HG02759 (cell line): ENCODE measurements around the gene PIK3R3.

Experiments used
- ATAC-seq: cut with Tn5 transposase; IDR thresholded peaks from one replicate; pipeline ENCODE4 v1.9.1; 2021; ENCODE audit warnings: mild to moderate bottlenecking, moderate library complexity; ENCODE audit not compliant: unreplicated experiment

Gene PIK3R3

DNA sequence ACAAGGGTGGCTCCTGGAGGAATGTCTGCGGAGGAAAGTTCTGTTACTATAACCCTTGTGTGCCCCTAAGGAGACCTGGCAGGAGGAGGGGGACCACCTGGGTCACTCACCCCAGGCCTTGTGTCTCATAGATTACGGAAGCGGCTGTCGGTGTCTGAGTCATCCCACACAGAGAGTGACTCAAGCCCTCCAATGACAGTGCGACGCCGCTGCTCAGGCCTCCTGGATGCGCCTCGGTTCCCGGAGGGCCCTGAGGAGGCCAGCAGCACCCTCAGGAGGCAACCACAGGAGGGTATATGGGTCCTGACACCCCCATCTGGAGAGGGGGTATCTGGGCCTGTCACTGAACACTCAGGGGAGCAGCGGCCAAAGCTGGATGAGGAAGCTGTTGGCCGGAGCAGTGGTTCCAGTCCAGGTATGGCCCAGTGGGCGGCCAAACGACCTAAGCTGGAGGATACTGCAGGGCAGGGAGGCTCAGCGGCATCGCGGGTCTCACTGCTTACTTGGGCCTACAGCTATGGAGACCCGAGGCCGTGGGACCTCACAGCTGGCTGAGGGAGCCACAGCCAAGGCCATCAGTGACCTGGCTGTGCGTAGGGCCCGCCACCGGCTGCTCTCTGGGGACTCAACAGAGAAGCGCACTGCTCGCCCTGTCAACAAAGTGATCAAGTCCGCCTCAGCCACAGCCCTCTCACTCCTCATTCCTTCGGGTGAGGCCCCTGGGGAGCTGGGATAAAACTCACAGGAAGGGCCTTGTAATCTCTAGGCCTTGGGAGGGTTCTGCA, 101.4 kb downstream of the PIK3R3 start:
- ATAC-seq: no peak

DNA sequence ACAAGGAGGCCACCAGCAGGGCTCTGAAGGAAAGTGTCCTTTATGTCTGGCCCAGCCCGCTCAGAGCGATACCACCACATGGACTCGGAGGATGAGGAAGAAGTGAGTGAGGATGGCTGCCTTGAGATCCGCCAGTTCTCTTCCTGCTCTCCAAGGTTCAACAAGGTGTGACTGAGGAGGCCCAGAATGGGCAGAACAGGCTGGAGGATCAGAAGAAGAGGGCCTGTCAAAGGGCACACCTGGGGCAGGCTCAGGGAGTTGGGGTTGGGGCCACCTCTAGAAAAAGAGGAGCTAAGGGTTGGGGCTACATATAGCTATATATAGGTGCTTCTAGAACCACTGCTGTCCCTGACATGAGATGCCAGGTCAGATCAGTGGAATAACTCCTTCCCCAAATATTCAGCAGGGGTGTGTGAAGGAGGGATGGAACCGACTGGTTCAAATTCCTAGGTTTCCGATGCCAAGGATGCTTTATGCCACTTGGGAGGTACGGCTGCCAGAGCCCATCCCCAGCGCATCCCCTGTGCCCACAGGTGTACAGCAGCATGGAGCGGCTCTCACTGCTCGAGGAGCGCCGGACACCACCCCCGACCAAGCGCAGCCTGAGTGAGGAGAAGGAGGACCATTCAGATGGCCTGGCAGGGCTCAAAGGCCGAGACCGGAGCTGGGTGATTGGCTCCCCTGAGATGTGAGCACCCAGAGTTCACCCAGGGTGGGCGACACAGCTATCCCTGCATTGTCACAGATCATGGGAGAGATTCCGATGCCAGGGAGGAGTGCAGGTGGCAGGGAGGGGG, 102.2 kb downstream of the PIK3R3 start:
- no peak for ATAC-seq

DNA sequence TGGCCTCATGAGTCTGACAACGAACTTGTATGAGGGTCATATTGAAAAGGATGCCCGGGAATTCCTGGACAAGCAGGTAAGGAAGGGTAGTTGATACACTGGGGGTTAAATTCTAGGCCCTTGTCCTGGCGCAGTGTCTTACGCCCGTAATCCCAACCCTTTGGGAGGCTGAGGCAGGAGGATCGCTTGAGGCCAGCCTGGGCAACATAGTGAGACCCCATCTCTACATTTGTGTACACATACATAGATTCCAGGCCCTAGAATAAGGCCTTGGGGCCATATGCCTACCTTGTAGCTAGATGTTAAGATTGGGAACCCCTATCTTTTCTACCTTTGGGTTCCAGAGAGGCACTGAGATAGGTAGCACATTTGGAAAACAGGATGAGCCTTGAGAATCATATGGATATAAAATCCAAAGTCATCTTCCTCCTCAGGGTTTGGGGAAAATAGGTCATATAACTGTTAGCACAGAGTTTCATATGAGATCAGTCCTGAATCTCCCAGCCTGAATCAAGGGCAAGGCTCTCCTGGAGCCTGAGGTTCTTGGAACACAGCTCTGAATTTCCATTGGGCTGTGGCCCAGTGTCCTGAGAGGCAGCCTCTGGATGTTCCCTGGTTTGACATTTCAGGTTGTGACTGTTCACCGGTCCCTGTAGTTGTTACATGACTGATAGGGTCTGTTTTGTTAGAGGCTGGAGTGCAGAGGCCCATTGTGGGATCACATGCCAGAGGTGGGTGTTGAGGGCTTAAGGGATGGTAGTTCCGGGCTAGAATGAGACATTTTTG, 104.4 kb downstream of the PIK3R3 start:
- no peak for ATAC-seq

DNA sequence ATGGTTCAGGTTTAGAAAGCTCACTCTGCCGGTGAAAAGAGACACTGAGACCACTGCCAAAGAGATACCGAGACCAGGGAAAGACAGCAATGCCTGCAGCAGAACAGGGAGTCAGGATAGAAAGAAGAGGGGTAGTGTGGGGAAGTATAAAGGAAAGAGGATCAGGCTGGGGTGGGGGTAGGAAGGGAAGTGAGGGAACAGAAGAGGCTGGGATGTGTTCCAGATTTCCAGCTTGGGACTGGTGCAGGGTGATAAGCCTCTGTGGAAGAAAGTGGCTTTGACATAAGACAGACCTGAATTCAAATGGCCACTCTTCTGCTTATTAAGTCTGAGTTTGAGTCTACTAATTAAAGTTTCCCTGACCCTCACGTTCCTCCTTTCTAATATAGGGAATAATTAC, 105.9 kb downstream of the PIK3R3 start:
- ATAC-seq: no peak

DNA sequence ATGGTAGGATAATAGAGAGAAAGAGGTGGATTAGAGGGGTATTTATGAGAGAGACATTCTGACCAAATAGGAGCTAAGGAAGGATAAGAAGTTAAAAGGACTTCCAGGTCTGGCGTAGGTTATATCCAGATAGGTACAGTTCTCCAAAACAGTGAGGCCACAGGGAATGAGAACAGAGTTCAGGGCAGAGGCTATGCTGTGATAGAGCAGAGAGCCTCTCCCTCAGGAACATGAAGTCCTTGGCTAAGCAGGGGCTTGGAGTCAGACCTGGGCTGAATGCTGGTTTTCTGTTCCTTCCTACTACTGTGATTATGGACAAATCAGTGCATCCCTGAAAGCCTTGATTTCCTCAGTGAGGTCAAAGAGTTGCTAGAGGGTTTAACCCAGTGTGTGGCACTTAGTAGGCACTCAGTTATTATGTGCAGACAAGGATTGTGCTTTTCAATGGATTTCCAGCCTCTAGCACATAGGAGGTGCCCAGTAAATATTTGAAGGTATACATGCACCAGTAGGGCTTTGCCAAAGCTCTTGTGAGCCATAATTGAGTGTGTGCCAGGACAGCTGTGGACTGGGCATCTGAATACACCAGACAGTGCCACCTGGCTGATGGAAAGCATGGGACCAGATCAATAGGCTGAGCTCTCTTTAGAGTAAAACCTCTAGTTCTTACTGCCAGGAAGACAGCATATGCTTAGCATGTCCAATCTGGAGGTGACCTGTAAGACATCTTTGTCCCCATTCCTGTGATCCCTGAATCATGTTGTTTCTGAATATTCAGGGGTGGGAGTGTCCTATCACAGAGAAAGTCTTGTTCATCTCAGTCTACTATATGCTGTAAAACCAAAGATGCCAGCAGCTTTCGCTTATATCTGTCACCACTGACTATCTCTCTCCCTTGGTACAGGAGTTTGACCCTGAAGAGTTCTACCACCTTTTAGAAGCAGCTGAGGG, 111.1 kb downstream of the PIK3R3 start:
- no peak for ATAC-seq

DNA sequence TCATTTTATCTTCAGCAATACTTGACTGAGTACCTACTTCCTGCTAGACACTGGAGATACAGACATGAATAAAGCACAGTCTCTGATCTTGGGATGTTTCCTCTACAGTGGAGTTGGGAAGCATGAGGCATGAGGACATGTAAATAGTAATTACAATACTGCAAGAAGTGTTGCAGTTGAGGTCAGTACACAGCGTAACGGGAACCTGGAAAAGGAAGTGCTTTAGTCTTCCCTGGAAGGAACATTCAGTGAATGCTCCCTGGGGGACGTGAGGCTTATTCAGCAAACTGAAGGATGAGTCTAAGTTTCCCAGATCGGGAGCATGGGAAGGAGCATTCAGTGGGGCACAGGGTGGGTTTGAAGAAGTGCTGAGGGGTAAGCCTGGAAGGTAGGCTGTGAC, 112.4 kb downstream of the PIK3R3 start:
- no peak for ATAC-seq

DNA sequence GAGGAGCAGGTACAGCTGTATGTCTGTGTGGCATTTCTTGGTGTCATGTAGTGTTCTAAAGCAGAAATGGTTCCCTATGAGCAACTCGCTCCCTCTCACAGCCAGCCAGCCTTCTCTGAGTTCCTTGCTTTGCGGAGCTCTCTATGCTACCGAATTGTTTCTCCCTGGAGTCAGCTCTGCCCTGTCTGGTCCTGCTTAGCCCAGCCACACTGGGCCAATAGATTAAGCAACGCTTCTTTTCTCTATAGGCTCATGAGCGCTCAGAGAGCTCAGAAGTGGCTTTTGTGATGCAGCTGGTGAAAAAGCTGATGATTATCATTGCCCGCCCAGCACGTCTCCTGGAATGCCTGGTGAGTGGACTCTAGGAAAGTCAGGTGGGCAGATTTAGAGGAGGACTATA, 113.1 kb downstream of the PIK3R3 start:
- no peak for ATAC-seq

DNA sequence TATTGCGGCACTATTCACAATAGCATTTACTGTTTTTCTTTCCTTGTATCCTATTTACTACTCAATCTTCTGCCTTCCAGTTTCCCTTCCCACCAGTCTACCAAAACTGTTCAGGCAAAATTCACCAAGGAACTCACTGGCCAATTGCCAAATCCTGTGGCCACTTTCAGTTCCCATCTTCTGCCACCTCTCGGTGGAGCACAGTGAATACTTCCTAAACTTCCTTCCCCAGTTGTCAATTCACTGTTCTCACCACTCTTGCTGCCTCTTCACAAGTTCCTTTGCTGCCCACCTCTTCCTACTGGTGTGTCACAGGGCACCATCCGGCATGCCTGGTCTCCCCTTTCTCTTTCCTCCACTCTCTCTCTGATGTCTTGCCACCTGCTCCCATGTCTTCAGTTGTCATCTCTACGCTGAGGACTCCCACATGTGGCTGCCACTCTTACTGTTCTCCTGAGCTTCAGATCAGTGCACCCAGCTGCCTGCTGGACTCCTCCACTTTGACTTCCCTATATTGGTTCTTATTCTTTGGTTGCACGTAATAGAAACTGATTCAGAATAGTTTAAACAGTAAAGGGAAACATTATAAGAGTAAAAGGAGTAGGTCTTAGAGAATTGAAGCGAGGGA, 114.4 kb downstream of the PIK3R3 start:
- ATAC-seq: no peak

DNA sequence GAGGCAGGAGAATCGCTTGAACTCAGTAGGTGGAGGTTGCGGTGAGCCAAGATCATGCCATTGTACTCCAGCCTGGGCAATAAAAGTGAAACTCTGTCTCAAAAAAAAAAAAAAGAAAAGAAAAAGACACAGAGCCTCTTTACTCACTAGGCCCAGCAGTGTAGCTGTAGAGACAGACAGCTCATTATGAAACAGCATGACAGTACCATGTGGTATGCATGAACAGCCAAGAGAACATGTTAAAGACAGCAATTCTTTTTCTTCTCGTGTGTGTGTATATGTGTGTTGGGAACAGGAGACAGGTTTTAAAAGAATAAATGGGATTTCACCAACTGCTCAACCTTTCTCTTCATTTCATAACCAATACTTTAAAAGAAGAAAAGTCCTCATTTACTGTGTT, 118.8 kb downstream of the PIK3R3 start:
- ATAC-seq: no peak

DNA sequence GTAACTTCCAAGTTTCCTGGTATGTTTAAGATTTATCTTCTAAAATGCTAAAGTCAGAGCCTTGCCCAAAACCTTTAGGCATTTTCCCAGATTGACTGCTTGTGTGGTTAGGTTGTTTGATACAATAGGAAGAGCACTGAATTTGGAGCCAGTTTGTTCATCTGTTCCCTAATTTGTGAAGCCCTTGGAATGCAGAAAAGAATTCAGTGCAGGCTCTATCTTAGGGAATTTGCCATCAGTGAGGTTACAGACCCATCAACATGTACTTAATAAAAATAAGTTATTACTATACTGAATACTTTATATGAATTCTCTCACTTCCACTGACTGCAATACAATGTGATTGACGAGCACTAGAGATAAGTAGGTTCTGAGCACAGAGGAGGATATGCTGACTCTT, 120.2 kb downstream of the PIK3R3 start:
- no peak for ATAC-seq

DNA sequence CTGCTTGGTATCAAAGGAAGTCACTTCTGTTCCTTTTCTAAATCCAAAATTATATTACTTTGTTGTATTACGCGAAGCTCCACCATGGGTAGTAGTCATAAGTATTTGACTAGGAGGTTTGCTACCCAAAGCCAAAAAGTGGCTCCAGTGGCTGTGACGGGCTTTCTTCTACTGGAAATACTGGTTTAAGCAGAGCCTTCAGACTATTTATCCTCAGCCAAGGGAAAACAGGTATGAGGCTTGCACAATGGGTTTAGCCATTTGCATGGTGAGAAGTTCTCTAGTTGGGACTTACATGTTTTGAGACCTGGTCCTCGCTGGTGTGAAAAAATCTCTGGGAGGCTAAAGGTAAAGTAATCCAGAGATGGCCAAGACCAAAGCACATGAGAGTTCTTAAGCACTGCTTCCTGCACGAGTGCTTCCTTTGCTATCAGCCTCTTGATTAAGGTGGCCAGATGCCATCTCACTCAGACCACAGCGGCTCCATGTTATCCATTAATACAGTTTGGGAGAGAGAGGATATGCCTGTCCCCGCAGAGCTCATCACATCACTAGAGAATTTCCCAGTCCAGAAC, 121.2 kb downstream of the PIK3R3 start:
- no peak for ATAC-seq

DNA sequence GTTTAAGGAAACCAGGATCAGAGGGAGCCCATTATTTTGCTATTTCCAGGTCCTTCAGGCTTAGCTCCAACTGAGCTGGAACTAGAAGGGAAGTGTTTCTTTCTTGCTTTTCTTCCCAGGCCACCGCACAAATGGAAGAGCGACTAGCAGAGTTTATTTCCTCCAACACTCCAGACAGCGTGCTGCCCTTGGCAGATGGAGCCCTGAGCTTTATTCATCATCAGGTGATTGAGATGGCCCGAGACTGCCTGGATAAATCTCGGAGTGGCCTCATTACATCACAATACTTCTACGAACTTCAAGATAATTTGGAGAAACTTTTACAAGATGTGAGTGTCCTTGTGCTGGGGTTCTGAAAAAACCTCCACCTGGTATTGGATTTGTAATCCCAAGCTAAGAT, 121.8 kb downstream of the PIK3R3 start:
- no peak for ATAC-seq

DNA sequence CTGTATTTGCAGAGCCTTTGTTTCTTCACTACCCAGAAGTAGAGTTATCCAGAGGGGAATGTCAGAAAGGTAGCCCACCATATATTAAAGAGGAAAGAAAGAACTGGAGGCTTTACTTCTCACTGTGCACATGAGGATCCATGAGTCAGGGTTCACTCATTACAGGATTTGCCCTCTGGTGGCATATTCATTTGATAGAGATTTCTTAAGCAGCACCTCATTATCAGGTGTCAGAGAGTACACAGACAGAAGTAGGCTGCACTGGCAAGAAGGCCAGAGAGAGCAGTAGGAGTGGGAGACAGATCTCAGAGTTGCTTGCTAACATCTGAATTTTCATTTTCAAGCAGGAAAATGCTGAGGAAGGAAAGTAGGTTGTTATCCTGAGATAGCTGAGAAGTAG, 123.8 kb downstream of the PIK3R3 start:
- ATAC-seq: no peak

DNA sequence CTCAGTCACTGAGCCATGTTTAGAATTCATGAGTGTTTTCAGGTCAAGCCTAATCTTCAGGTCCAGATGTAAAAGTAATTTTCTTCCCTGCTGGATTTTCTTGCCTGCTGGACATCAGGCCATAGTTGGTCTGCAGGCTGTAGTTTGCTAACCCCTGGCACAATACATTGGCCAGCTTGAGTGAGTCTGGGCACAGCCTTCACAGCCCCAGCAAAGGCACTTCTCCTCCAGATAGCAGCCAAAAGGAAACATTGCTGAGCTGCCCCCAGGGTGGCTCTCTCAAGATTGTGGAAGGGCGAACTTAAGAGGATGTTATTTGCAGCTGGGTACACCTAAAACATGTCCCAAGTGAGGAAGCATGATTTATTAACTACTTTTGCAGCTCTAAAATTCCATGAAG, 126.8 kb downstream of the PIK3R3 start:
- ATAC-seq: no peak

DNA sequence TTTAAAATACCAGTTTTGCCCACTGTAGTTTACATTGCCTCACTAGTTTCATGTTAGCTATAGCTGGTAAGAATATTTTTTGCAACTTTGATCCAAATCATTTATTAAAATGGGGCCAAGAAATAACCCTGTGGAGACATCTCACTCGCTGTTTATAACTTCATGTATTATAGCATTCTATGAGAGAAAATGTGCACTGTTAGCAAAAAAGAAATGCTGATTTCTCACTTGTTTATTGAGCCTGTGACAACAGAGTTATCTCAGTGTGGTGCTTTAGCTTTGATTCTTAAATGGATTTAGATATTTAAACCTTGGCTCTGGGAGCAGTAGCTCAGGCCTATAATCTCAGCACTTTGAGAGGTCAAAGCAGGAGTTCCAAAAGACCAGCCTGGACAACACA, 127.9 kb downstream of the PIK3R3 start:
- ATAC-seq: no peak

DNA sequence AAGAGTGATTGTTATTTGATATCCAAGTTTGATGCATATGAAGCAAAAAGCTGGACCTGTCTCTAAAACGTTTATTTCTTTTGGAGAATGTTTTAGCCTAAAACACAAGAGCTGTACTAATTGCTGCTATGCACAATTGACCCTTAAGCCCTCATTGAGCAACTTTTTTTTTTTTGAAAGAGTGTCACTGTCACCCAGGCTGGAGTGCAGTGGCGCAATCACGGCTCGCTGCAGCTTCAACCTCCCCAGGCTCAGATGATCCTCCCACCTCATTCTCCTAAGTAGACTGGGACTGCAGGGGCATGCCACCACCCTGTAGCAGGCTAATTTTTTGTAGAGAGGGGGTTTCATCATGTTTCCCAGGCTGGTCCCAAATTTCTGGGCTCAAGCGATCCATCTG, 129.1 kb downstream of the PIK3R3 start:
- no peak for ATAC-seq

DNA sequence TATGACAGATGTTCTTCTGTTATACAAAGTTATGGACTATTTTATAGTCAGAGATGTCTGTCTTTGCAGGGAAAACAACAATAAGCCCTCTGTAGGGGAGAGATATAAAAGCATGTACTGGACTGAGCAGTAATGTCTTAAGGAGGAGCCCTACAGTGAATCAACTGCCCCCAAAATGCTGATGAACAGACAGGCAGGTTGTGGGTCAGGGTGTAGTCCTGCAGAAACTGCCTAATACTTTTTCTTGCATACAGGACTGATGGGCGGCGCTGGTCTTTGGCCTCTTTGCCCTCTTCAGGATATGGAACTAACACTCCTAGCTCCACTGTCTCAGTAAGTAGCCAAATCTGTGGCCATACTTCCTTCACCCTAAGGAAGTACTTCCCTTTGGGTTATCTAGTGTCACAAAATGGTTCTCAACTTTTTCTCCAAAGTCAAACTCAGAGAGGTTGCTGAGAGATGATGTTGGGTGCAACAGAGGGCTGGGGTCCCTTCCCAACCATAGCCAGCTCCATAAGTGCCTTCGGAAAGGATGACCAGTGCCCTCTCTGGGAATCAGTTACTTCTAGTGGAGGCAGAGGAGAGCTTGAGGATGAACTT, 129.8 kb downstream of the PIK3R3 start:
- ATAC-seq: no peak

DNA sequence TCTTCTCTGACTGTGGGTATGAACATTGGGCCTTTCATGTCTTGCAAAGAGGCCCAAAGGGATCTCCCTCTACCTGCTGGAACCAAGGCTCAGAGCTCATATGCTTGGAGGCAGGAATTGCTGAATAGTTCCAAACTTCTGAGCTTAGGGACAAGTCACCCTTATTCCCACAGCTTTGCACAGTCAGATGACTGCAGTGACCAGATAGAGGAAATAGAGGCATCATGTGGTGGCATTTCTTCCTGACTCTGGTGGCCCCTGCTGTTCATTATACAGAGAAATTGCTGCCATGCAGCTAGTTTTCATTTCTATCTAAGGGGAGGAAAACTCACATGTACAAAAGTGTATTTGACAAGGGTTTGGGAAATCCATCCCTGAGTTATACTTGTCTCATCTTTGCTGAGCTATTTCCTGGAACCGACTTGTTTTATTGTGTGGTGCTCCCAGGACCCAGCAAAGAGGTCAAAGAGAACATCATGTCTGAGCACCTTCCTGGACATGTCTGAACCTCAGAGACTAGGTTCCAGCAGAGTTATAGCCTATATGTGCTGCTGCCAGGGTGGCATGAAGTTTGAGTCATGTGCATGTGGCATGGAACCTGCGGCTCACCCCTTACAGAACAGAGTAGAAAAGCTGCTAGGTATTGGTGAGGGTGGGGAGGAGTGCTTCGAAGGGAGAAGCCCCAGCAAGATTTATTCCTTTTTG, 131.2 kb downstream of the PIK3R3 start:
- no peak for ATAC-seq

DNA sequence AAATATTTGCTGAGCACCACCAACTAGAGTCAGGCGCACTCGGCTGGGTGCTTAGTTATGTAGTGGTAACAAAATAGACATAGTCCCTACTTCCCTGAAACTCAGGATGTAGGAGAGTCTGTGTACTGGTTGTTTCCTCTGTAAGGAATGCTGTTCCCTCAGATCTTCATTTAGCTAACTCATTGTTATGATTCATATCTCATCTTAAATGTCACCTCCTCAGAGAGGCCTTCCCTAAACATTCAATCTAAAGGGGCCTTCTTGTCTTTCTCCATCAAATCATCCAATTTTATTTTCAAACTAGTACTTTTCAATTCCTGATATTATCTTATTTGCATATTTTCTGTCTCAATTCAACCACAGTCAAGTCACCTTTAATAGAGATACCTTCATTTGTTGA, 132.9 kb downstream of the PIK3R3 start:
- no peak for ATAC-seq
